HT1080 (cell line): ENCODE data around the gene MAN1A1. TPM values are rescaled to one million over a fixed set of nuclear protein-coding genes. Genes with fewer than 3 reads are reported as not detected.
"Not testable (repeated sequence)": the region's sequence is repeated elsewhere in the genome, so short reads cannot be mapped to it uniquely, and the experiment has no call there.

Experiments used
- DNase-seq: peaks from one replicate; pipeline ENCODE4 v3.0.0-alpha.2; 2015; ENCODE audit warnings: low read depth
- polyA plus RNA-seq, 2 experiments: library from polyadenylated mRNA; depleted of rRNA; stranded (reverse); fragments of >200 nt; gene quantifications; 2 replicates each; pipeline ENCODE4 v1.2.3, GENCODE V29; 2015
- total RNA-seq: library from RNA; depleted of rRNA; stranded (reverse); fragments of >200 nt; shearing (Covaris generic); gene quantifications from 2 replicates; pipeline ENCODE4 v1.2.3, GENCODE V29; 2014; rRNA removed

MAN1A1 gene
- 17.5 and 20.3 TPM in 2 replicates for total RNA-seq
- polyA plus RNA-seq (2015; cell fraction: cytosol; rRNA removed) = 15.7 and 21.6 TPM in 2 replicates
- 28.2 and 28.5 TPM in 2 replicates for polyA plus RNA-seq (2015; cell fraction: nucleus; rRNA removed)

- peak; percentile 78 for DNase-seq
Measured at GRCh38 chr6:119349361-119350201, at the start of gene MAN1A1. Gene MAN1A1, minus strand, starts transcription at chr6:119349761. Its CDS starts 696 bp downstream, at chr6:119349065.

- no peak for DNase-seq
Measured at GRCh38 chr6:119395192-119395591, 45.6 kb upstream of the MAN1A1 start.

GRCh38 chr6:119390247-119390793, 40.8 kb upstream of the MAN1A1 start:
- DNase-seq = peak; percentile 28

GRCh38 chr6:119385994-119386393, 36.4 kb upstream of the MAN1A1 start:
- DNase-seq = no peak

GRCh38 chr6:119384444-119384843, 34.9 kb upstream of the MAN1A1 start:
- no peak for DNase-seq

- DNase-seq = no peak
Measured at GRCh38 chr6:119379809-119380208, 30.2 kb upstream of the MAN1A1 start.

GRCh38 chr6:119377043-119377442, 27.5 kb upstream of the MAN1A1 start:
- DNase-seq = not testable (repeated sequence)

- DNase-seq = no peak
Measured at GRCh38 chr6:119370080-119370479, 20.5 kb upstream of the MAN1A1 start.

- DNase-seq = no peak
Measured at GRCh38 chr6:119368921-119369320, 19.4 kb upstream of the MAN1A1 start.

- DNase-seq = no peak
Measured at GRCh38 chr6:119361209-119361608, 11.6 kb upstream of the MAN1A1 start.

GRCh38 chr6:119360262-119360915, 10.8 kb upstream of the MAN1A1 start:
- no peak for DNase-seq

GRCh38 chr6:119355890-119356289, 6.3 kb upstream of the MAN1A1 start:
- DNase-seq = no peak

GRCh38 chr6:119355157-119355556, 5.6 kb upstream of the MAN1A1 start:
- no peak for DNase-seq

GRCh38 chr6:119353696-119354095, 4.1 kb upstream of the MAN1A1 start:
- DNase-seq = no peak

- DNase-seq = no peak
Measured at GRCh38 chr6:119352001-119352400, 2.4 kb upstream of the MAN1A1 start.

GRCh38 chr6:119350952-119351372, 1.4 kb upstream of the MAN1A1 start:
- peak; percentile 44 for DNase-seq

- peak; percentile 40 for DNase-seq
Measured at GRCh38 chr6:119350202-119350951, 816 bp upstream of the MAN1A1 start.

- peak; percentile 10 for DNase-seq
Measured at GRCh38 chr6:119348748-119349360, 707 bp downstream of the MAN1A1 start.

- DNase-seq = no peak
Measured at GRCh38 chr6:119348096-119348747, 1.3 kb downstream of the MAN1A1 start.

- DNase-seq = no peak
Measured at GRCh38 chr6:119347466-119348095, 2.0 kb downstream of the MAN1A1 start.
